ENCODE measurements around the gene UBXN10.

The UBXN10 gene

DNA sequence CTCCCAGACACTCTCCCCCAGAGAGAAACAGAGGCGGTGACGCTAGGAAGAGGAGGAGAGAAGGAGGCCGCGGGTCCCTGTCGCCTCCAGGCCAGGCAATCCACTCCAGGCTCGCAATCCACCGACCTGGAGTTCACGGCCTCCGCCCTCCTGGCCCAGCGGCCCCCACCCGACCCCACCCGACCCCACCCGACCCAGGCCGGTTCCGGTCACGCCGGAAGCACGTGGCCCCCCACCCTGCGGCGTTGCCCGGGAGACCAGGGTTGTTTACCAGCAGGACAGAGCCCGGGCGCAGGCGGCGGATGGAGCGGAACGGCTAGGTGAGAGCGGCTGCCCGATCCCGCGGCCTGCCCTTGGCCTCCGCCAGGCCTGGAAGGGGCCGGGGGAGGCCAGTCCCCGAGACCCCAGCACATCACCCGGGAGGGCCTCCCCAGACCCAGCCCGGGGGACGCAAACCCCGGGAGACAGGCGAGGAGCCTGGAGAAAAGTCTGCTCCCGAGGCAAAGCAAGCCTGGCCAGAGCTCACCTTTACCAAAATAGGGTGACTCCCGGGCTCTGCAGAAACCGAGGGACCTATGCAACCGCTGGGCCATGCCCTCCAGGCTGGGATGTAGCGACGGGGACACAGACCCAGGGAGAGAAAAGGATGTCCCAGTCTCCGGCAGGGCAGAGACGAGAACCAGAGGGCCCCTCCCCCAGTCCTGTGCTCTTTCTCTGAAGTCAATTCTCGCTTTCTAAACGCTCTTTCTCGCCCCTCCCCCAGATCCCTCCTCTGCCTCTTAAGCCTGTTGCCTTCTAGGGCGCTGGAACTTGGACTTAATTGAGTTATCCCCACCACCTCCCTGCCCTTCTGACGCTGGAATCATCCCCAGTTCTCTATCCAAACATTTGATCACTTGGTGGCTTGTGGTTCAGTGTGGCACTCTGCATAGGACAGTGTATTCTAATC lies at the start of gene UBXN10, which contains the start of gene PLA2G2C:
Gene UBXN10 (plus strand): TSS at position 263 of the 949 bp plus-strand sequence. CDS start 4,466 bp downstream, outside the sequence.
Gene PLA2G2C (minus strand): TSS at position 685 of the 949 bp plus-strand sequence. CDS start 9,155 bp downstream, outside the sequence.
- peak; percentile 59 for DNase-seq (ENCODE audit: low spot score)

DNA sequence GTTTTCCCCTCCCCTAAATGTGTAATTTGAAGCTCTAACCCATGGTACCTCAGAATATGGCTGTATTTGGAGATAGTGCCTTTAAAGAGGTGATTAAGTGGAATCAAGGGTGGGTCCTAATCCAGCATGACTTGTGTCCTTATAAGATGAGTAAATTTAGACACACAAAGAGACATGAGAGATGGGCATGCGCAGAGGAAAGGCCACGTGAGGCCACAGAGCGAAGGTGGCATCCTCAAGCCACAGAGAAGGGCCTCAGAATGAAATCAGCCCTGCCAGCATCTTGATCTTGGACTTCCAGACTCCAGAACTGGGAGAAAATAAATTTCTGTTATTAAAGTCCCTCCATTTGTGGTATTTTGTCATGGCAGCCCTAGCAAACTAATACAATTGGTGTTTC lies 49.6 kb upstream of the UBXN10 start:
- DNase-seq (ENCODE audit: low spot score): no peak

- no peak for DNase-seq (ENCODE audit: low spot score)
Observed at GRCh38 chr1:20137055-20137454, 48.8 kb upstream of the UBXN10 start.

DNA sequence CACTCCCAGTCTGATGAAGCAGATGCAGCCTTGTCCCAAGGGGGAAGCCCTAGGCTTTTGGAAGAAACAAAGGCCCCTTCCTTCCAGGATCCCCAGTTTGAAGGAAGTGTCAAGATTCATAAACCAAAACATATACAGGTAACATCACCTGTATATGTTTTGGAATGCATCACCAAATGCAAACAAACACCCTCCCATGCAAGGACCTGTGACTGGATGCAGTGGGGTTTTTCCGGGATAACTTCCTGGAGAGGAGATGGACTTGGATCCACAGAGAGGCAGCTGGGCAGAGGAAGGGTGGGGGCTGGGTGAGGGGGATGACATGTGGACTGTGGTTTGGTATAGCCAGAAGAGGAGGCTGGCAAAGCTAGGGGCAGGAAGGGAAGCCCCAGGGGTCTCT lies 48.3 kb upstream of the UBXN10 start:
- peak; percentile 28 for DNase-seq (ENCODE audit: low spot score)

DNA sequence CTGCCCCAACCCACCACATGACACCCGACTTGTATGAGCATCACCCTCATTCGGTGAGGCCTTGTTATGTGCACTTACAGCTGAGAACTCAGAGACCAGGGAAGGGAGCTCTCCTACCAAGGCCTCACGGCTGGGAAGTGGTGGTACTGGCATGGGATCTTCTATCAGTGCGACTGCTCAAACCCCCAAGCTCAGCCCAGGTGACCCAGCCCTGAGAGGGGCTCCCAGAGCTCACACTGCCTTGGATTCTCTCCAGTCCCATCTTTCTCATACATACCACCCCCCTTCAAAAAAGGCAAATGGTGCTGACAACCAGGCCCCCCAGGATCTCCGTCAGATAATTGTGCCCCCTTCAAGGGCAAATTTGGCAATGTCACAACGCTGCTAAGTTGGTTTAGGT lies 47.5 kb upstream of the UBXN10 start:
- DNase-seq (ENCODE audit: low spot score): no peak

- peak; percentile 20 for DNase-seq (ENCODE audit: low spot score)
Observed at GRCh38 chr1:20138961-20139550, 46.8 kb upstream of the UBXN10 start, which contains the start of gene PLA2G2F. PLA2G2F (plus strand) TSS chr1:20139323; CDS start chr1:20139428, 105 bp downstream.

DNA sequence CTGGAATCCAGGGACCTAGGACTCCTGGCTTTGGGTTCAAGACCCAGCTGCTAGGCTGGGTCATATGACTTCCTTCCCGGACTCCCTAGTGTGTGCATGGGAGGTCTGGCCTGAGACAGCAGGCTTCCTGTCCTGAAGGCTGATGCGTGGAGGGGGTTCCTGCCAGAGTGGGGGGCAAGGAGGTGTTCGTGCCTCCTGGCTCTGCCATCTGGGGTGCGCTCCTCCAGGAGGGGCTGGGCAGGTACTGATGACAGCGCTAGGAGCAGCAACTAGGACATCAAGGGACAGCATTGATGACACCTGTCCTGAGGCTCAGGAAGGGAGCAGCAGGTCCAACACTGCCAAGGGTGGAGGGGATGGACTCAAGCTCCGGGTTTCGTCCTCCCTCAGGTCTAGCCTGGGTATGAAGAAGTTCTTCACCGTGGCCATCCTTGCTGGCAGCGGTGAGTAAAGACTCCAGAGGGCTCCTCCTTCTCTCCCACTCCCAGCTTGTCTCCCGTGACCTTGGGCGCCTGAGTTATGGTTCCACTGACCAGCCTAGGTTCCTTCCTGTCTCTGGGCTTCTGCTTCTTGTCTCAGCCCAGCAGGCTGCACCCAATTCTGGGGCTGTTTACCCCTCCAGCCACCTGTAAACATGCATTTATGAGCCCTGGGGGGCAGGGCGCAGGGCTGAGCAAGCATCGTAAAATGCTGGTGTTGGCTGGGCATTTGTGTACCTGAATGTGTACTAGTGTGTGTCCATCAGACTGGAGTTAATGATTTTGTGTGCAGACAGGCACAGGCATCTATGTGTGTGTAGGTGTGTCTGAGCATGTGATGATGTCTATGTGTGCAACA lies 45.9 kb upstream of the UBXN10 start:
- DNase-seq (ENCODE audit: low spot score): no peak

GRCh38 chr1:20141001-20141400 lies 44.9 kb upstream of the UBXN10 start:
- no peak for DNase-seq (ENCODE audit: low spot score)

- no peak for DNase-seq (ENCODE audit: low spot score)
Observed at GRCh38 chr1:20141466-20141865, 44.4 kb upstream of the UBXN10 start.

DNA sequence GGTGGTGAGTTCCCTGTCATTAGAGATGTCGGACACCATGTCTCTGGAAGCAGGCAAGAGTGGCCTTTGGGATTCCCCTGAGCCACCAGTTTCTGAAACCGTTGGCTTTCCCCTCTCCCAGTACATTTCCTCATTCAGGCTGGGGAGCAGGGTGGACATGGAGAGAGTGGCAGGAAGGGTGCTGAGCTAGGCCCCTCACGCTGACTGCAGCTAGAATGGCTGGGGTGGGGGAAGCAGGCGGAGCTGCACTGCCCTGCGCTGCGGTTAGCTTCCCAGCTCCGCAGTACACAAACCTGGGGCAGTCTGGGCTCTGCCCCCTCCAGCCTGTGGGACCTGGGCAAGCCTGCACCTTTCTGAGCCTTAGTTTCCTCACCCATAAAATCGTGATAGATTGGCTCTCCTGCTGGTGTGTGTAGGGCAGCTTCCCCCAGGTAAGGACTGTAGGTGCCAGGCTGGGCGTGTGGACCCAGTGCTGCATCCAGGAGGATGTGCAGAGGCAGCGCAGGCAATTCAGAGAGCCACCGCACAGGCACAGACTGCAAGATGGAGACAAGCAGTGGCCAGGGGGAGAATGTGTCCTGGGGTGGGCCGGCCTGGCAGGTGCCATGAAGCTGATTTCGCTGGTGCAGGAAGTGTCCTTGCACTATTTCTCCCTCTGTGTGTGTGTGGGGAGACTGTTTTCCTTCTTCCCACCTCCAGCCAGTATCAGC lies 43.7 kb upstream of the UBXN10 start:
- DNase-seq (ENCODE audit: low spot score): no peak

GRCh38 chr1:20143318-20143717 lies 42.6 kb upstream of the UBXN10 start:
- DNase-seq (ENCODE audit: low spot score): no peak

- DNase-seq (ENCODE audit: low spot score): no peak
Observed at GRCh38 chr1:20143734-20144565, 41.9 kb upstream of the UBXN10 start.

DNA sequence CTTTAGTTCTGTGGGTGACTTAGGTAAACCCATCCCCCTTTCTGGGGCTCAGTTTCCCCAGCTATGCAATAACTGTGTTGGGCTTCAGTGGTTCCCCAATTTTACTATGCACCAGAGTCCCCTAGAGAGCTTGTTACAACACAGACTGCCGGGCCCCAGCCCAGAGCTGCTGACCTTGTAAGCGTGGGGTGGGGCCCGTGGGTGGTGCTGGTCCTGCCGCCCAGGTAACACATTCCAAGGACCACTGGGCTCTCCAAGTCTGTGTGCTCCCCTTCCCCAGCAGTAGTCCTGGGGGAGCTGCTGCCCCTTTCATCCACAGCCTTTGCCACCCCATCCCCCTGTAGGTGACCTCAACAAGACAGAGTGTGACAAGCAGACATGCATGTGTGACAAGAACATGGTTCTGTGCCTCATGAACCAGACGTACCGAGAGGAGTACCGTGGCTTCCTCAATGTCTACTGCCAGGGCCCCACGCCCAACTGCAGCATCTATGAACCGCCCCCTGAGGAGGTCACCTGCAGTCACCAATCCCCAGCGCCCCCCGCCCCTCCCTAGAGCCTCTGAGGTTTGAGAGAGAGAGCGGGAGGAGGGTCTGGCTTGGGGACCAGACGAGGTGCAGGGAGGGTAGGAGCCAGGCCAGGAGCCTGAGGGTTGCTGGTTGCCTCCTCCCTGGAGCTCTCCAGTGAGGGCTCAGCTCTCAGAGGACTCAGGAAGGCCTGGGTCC lies 37.9 kb upstream of the UBXN10 start:
- DNase-seq (ENCODE audit: low spot score): no peak

DNA sequence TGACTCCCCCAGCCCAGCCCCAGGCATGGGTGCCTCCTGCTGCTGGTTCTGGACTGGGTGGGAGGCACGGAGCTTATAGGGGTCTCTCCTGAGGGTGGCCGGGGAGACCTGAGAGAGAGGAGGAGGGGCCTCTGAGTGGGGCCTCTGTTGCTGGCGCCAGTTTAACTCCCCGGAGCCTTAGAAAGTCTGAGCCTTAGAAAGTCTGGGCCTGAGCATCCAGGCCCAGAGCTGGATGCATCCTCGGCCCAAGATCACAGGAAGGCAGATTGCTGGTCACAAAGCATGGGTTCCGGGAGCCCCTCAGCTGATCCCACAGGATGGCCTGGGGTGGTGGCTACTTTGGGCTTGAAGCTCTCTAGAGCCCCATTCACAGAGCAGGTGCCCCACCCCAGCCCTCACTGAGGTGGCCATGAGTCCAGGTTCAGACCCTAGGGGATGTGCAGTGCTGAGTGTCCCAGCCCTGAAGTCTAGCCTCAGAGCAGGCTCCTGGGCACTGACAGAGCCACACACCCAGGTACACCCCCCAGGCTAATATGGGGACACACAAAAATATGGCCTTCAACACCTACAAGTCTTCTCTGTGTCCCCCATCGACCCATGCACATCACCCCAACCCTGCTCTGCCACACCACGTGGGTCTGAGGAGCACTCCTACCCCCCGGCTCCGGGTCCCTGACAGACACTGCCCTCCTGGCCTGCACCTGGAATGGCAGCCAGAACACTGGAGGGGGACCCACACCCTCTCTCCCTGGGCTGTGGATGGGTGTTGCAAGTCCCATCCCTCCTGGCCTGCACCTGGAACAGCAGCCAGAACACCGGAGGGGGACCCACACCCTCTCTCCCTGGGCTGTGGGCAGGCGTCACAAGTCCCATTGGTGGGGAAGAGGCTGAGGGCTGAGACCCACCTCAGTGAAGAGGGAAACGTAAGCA lies 37.1 kb upstream of the UBXN10 start:
- no peak for DNase-seq (ENCODE audit: low spot score)

GRCh38 chr1:20149601-20150325 lies 36.1 kb upstream of the UBXN10 start:
- no peak for DNase-seq (ENCODE audit: low spot score)

DNA sequence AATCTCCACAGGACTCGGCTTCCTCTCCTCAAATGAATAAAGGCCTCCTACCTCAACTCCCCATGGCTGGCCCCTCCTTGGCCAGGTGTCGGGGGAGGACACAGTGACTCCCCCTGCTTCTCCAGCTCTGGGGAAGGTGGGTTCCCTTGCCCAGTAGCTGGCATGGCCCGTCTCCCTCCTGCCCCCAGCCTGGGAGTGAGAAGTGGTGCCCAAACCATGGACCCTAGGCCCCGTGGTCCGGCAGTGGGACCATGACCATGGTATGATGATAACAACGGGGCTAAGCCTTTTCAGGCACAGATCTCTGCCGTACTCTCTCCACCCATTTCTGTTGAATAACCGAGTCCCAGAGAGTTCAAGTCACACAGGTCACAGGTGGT lies 35.6 kb upstream of the UBXN10 start:
- no peak for DNase-seq (ENCODE audit: low spot score)

DNA sequence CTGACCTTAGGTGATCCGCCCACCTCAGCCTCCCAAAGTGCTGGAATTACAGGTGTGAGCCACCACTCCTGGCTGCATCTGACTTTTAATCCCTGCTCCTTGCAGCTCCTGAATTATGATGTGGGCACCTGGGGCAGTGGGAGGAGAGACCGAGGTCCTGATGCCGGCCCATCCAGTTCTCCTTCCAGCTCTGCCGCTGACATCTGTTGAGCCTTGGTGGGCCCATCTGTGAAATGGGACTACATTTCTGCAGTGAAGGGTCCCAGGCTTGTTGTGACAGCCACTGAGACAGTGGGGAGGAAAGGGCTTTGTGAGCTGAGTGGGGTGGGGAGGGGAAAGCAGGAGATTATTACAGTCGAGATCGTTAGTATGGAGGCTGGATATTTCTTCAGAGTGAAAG lies 34.9 kb upstream of the UBXN10 start:
- DNase-seq (ENCODE audit: low spot score): no peak

DNA sequence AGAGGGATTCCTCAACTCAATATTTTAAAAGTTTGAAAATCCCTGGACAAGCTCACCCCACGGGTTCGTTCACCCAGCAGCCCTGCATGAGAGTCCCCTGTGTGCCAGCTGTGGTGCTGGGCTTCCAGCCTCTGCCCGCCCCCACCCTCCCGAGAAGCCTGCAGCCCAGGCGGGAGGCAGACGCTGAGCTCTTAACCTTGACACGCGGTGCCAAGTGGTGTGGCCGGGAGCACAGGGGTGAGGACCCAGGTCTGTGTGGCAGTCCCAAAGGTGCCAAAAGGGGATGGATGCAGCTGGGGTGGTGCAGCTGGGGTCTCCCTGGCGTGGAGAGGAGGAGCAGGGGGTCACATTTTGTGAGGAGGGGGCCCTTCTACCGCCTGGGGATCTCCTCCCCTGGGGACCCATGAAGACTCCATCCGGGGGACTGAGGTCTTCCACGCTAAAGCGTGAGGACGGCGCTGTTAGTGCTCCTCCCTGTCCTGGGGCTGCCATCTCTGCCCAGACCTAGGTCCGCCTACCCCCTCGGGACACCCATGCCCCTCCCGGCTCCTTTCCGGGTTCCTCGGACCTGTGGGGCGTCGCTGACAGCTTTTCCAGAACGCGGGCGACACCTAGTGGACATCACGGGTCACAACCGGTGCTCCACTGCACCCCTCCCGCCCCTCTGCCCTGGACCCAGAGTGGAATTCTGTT lies 33.8 kb upstream of the UBXN10 start:
- peak; percentile 79 for DNase-seq (ENCODE audit: low spot score)
